Keratinocyte (primary cell): Measurements from ENCODE around the gene SPRN. TPM values are rescaled to one million over a fixed set of nuclear protein-coding genes. Genes with fewer than 3 reads are reported as not detected.

Experiments
- DNase-seq: peaks from one replicate; pipeline ENCODE4 v3.0.0-alpha.2; 2011; ENCODE audit warnings: low read depth, missing footprints, low spot score
- FAIRE-seq: peaks from 2 replicates; lab custom pipeline; 2011; peaks lifted over from hg19 to GRCh38; lab: Jason Lieb, UNC
- H2AFZ ChIP-seq: 2 replicates; pipeline ENCODE4 v1.6.0; 2012; ENCODE audit warnings: low read length, control low read depth, inconsistent platforms; ENCODE audit not compliant: control insufficient read depth
- H3K27ac ChIP-seq: 2 replicates; pipeline ENCODE4 v1.5.1; 2011; ENCODE audit warnings: low read length; ENCODE audit not compliant: control insufficient read depth, insufficient read depth
- H3K27me3 ChIP-seq: 3 replicates; pipeline ENCODE4 v1.6.0; 2011; ENCODE audit warnings: low read length; ENCODE audit not compliant: control insufficient read depth, insufficient read depth; ENCODE audit errors: extremely low read depth
- H3K36me3 ChIP-seq, 2 experiments: 2 replicates in 1 of 2; 3 replicates in 1 of 2; pipeline ENCODE4 v1.5.1; 2011; ENCODE audit warnings: low read length in 2 of 2, mild to moderate bottlenecking in 1 of 2; ENCODE audit not compliant: control insufficient read depth in 2 of 2, insufficient read depth in 2 of 2; ENCODE audit errors: extremely low read depth in 1 of 2
- H3K4me1 ChIP-seq: 3 replicates; pipeline ENCODE4 v1.5.1; 2011; ENCODE audit warnings: low read length; ENCODE audit not compliant: control insufficient read depth, insufficient read depth; ENCODE audit errors: extremely low read depth
- H3K4me2 ChIP-seq: 3 replicates; pipeline ENCODE4 v1.6.0; 2011; ENCODE audit warnings: low read depth, low read length; ENCODE audit not compliant: control insufficient read depth, insufficient read depth; ENCODE audit errors: extremely low read depth
- H3K4me3 ChIP-seq, 3 experiments: fragments of 200-600 bp in 1 of 3; sonication (generic) in 1 of 3; 2 replicates in 2 of 3; 3 replicates in 1 of 3; pipeline ENCODE4 v1.5.1; 2011 to 2016; ENCODE audit warnings: low read length in 3 of 3, mild to moderate bottlenecking in 3 of 3, control low read depth in 2 of 3, inconsistent platforms in 1 of 3, low read depth in 1 of 3, mixed read lengths in 1 of 3, mixed run types in 1 of 3, moderate library complexity in 1 of 3; ENCODE audit not compliant: control insufficient read depth in 2 of 3, insufficient read depth in 2 of 3; ENCODE audit errors: extremely low read depth in 1 of 3
- H3K79me2 ChIP-seq: 2 replicates; pipeline ENCODE4 v1.6.0; 2012; ENCODE audit warnings: low read length; ENCODE audit not compliant: control insufficient read depth, insufficient read depth
- H3K9ac ChIP-seq: 3 replicates; pipeline ENCODE4 v1.6.0; 2011; ENCODE audit warnings: low read length; ENCODE audit not compliant: control insufficient read depth, insufficient read depth; ENCODE audit errors: extremely low read depth
- H3K9me1 ChIP-seq: 3 replicates; pipeline ENCODE4 v1.6.0; 2011; ENCODE audit warnings: low read length; ENCODE audit not compliant: control insufficient read depth, insufficient read depth; ENCODE audit errors: extremely low read depth
- H3K9me3 ChIP-seq: 2 replicates; pipeline ENCODE4 v1.5.1; 2012; ENCODE audit warnings: low read depth, low read length; ENCODE audit not compliant: control insufficient read depth
- H4K20me1 ChIP-seq: 3 replicates; pipeline ENCODE4 v1.6.0; 2011; ENCODE audit warnings: low read length; ENCODE audit not compliant: control insufficient read depth, insufficient read depth; ENCODE audit errors: extremely low read depth
- EZH2 ChIP-seq: IDR thresholded peaks from one replicate; pipeline ENCODE4 v1.6.1; 2012; ENCODE audit warnings: inconsistent platforms, mild to moderate bottlenecking, low read length, moderate library complexity
- dilution Hi-C: fragments of 300-500 bp; cut with MboI; formaldehyde crosslinking; loops from one replicate; pipeline ENCODE4 v1.7.0; 2020; ENCODE audit warnings: low sequenced_read_pairs; ENCODE audit not compliant: extremely low pct_ligation_motif_present
- polyA plus RNA-seq, 5 experiments: library from polyadenylated mRNA; depleted of rRNA in 3 of 5; stranded (reverse) in 3 of 5; stranded (forward) in 1 of 5; unstranded in 1 of 5; fragments of >200 nt; gene quantifications; 1 replicate in 1 of 5; 2 replicates in 3 of 5; 3 replicates in 1 of 5; pipeline versions ENCODE4 v1.2.1 to v1.2.3, GENCODE V29; 2011 to 2012; ENCODE audit warnings: missing spikeins in 2 of 5, low read depth in 1 of 5, low replicate concordance in 1 of 5
- TF ChIP-seq, protein P1 (sequence below), 3 experiments: IDR thresholded peaks in 1 of 3; conservative IDR thresholded peaks in 1 of 3; optimal IDR thresholded peaks in 1 of 3; 2 replicates in 2 of 3; 3 replicates in 1 of 3; pipeline versions ENCODE3 to v1.5.1; 2011; ENCODE audit warnings: low read length in 3 of 3, mild to moderate bottlenecking in 3 of 3, moderate library complexity in 2 of 3, control low read depth in 1 of 3, inconsistent platforms in 1 of 3; ENCODE audit not compliant: insufficient read depth in 2 of 3; ENCODE audit errors: extremely low read depth in 1 of 3

SPRN gene
- polyA plus RNA-seq, 1 donor (not counting 4 experiments of a cell fraction or from before 2014, with no cell fraction given), result 0.01 TPM

GRCh38 chr10:133391761-133392518, 32.5 kb downstream of the SPRN start:
- Histone ChIP-seq H3K9me3 (no peaks in the 10 kb centered on the region), H3K4me2 (no peak overlapping the region), H3K9ac (no peak overlapping the region), H3K4me1 (peaks cover 20% of the 10 kb centered on the region), H2AFZ (no peak overlapping the region), H3K27me3 (no peaks in the 10 kb centered on the region), H4K20me1 (no peaks in the 10 kb centered on the region), H3K27ac (no peak overlapping the region), H3K4me3 (no peak overlapping the region), H3K9me1 (no peaks in the 10 kb centered on the region), H3K79me2 (peaks cover 25% of the 10 kb centered on the region), H3K36me3 (peaks cover 6 to 7% of the 10 kb centered on the region in 2 experiments)
- TF ChIP-seq, protein P1, sequence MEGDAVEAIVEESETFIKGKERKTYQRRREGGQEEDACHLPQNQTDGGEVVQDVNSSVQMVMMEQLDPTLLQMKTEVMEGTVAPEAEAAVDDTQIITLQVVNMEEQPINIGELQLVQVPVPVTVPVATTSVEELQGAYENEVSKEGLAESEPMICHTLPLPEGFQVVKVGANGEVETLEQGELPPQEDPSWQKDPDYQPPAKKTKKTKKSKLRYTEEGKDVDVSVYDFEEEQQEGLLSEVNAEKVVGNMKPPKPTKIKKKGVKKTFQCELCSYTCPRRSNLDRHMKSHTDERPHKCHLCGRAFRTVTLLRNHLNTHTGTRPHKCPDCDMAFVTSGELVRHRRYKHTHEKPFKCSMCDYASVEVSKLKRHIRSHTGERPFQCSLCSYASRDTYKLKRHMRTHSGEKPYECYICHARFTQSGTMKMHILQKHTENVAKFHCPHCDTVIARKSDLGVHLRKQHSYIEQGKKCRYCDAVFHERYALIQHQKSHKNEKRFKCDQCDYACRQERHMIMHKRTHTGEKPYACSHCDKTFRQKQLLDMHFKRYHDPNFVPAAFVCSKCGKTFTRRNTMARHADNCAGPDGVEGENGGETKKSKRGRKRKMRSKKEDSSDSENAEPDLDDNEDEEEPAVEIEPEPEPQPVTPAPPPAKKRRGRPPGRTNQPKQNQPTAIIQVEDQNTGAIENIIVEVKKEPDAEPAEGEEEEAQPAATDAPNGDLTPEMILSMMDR (optimal IDR thresholded peaks at IDR 0.05 in 1 of 3, IDR thresholded peaks at IDR 0.05 in 1 of 3, conservative IDR thresholded peaks at IDR 0.05 in 1 of 3; ENCODE audit: extremely low read depth in 1 of 3, insufficient read depth in 2 of 3, low read length in 3 of 3), result no peak
- TF ChIP-seq EZH2, result no peak
- FAIRE-seq (no peak), DNase-seq (no peak)
- dilution Hi-C loops, result no loop called here

DNA sequence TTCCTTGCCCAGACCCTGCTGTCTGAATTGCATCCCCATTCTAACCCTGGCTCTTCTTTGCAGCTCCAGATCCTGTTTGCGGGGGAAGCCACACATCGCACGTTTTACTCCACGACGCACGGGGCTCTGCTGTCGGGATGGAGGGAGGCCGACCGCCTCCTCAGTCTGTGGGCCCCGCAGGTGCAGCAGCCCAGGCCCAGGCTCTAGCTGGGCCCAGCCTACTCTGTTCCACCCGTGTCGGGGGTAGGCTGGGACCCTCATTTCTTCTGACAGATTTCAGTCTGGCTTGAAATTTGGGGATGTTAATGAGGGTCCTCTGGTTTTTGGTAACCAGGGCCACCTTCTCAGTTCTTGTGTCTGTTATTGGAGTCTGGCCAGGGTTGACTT, 33.2 kb downstream of the SPRN start:
- peaks cover 20% of the 10 kb centered on the region for H3K4me1 ChIP-seq
- no peak for TF ChIP-seq EZH2
- TF ChIP-seq, protein P1 (optimal IDR thresholded peaks at IDR 0.05 in 1 of 3, IDR thresholded peaks at IDR 0.05 in 1 of 3, conservative IDR thresholded peaks at IDR 0.05 in 1 of 3; ENCODE audit: extremely low read depth in 1 of 3, insufficient read depth in 2 of 3, low read length in 3 of 3), result no peak
- H2AFZ ChIP-seq, result no peak overlapping the region
- DNase-seq (no peak), FAIRE-seq (no peak)
- dilution Hi-C loops, result no loop called here
- no peak overlapping the region for H3K4me2 ChIP-seq
- H3K9me3 ChIP-seq, result no peaks in the 10 kb centered on the region
- H3K36me3 ChIP-seq, result peaks cover 3 to 7% of the 10 kb centered on the region in 2 experiments
- H3K9me1 ChIP-seq, result no peaks in the 10 kb centered on the region
- no peak overlapping the region for H3K27ac ChIP-seq
- H4K20me1 ChIP-seq, result no peaks in the 10 kb centered on the region
- H3K27me3 ChIP-seq, result no peaks in the 10 kb centered on the region
- H3K9ac ChIP-seq, result no peak overlapping the region
- peaks cover 21% of the 10 kb centered on the region for H3K79me2 ChIP-seq
- H3K4me3 ChIP-seq, result no peak overlapping the region
